GM12878 (cell line): ENCODE measurements around the gene C10orf90.

Experiments
- DPF2 ChIP-seq: fragments of 450-650 bp; IDR thresholded peaks from 2 replicates; pipeline ENCODE4 v1.6.1; 2017; ENCODE audit warnings: mild to moderate bottlenecking
- EP300 ChIP-seq, 2 experiments: fragments of 150-350 bp in 1 of 2; IDR thresholded peaks; 2 replicates each; pipeline ENCODE4 v1.6.1; 2011 to 2012; ENCODE audit warnings: low read depth in 2 of 2, low read length in 2 of 2, borderline replicate concordance in 1 of 2, improper control_type of control experiment in 1 of 2, inconsistent platforms in 1 of 2; ENCODE audit not compliant: control insufficient read depth in 1 of 2
- TARDBP ChIP-seq: IDR thresholded peaks from 2 replicates; pipeline ENCODE4 v1.6.1; 2016; ENCODE audit warnings: borderline replicate concordance
- TF ChIP-seq, protein P1 (sequence below): IDR thresholded peaks from 2 replicates; pipeline ENCODE4 v1.6.1; 2012; ENCODE audit warnings: low read length, inconsistent platforms

DNA sequence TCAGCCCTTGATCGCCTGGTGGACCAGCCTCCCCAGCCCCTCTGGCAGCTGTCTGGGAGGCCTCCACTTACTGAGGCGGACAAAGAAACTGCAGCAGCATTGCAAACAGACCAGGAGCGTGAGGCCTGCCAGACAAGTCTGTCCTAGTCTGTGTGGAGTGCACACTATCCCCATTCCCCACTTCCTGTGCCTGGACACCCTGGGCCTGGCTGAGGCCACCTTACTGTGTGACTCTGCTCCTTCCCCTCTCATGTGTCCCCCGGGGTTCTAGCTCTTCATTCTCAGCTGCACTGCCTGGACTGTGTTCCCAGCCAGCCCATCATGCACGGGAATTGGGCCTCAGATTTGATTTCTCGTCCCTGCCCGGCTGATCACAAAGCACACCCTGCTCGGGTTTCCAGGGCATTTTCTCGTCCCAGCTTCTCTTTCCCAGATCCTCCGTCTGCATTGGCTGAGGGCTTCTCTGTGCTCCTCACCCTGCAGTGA is 16.7 kb upstream of the C10orf90 start:
- no peak for TF ChIP-seq TARDBP
- no peak for TF ChIP-seq DPF2
- no peak for TF ChIP-seq EP300 (IDR thresholded peaks at IDR 0.05; ENCODE audit: borderline replicate concordance in 1 of 2, control insufficient read depth in 1 of 2, low read depth in 2 of 2, low read length in 2 of 2)
- TF ChIP-seq, protein P1, sequence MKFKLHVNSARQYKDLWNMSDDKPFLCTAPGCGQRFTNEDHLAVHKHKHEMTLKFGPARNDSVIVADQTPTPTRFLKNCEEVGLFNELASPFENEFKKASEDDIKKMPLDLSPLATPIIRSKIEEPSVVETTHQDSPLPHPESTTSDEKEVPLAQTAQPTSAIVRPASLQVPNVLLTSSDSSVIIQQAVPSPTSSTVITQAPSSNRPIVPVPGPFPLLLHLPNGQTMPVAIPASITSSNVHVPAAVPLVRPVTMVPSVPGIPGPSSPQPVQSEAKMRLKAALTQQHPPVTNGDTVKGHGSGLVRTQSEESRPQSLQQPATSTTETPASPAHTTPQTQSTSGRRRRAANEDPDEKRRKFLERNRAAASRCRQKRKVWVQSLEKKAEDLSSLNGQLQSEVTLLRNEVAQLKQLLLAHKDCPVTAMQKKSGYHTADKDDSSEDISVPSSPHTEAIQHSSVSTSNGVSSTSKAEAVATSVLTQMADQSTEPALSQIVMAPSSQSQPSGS: no peak
